HCT116 (cell line): ENCODE results near the gene ASXL2. TPM values are rescaled to one million over a fixed set of nuclear protein-coding genes. Genes with fewer than 3 reads are reported as not detected.

Experiments
- ATAC-seq: fragments of 200-7000 bp; cut with Tn5 transposase; 2 replicates; pipeline ENCODE4 v1.9.1; 2020; ENCODE audit warnings: mild to moderate bottlenecking, moderate library complexity
- BruUV-seq: library from RNA; stranded (reverse); fragments of 400-500 nt; replicated peaks from 2 replicates; lab custom pipeline; 2021; lab: Mats Ljungman, UMichigan
- CTCF ChIA-PET: fragments of 300-600 bp; sonication (Branson Sonifier 250); formaldehyde crosslinking; loops from one replicate; lab custom pipeline; 2021; ENCODE audit warnings: antibody characterized with exemption; lab: Charles Lee
- POLR2A ChIA-PET: fragments of 300-600, 350-600 bp; sonication (Branson Sonifier 250); formaldehyde crosslinking; loops from one replicate; lab custom pipeline; 2021; ENCODE audit warnings: antibody characterized with exemption; lab: Charles Lee
- RAD21 ChIA-PET, 2 experiments: fragments of 300-600 bp; sonication (Branson Sonifier 250); formaldehyde crosslinking; loops; one replicate each; lab custom pipeline; 2023; ENCODE audit warnings: low total read pairs in 2 of 2; ENCODE audit not compliant: uncharacterized antibody in 2 of 2, unreplicated experiment in 2 of 2, low non-redundant PET in 1 of 2; lab: Charles Lee
- DNase-seq: peaks from one replicate; pipeline ENCODE4 v3.0.0-alpha.2; 2010; ENCODE audit warnings: low read depth, low spot score
- H2AFZ ChIP-seq: fragments of 200-600 bp; shearing (Covaris generic), sonication (generic); 2 replicates; pipeline ENCODE4 v1.6.1; 2017; ENCODE audit warnings: low read depth, mixed run types, mixed read lengths, antibody characterized with exemption, low read length; ENCODE audit not compliant: poor library complexity, severe bottlenecking
- H3K27ac ChIP-seq: 2 replicates; pipeline ENCODE4 v1.5.1; 2012; ENCODE audit warnings: low read depth, low read length
- H3K27me3 ChIP-seq: fragments of 200-600 bp; sonication (generic); 2 replicates; pipeline ENCODE4 v1.6.1; 2016; ENCODE audit warnings: mixed run types, low read length, mixed read lengths; ENCODE audit not compliant: insufficient read depth
- H3K36me3 ChIP-seq, 2 experiments: fragments of 200-500 bp in 1 of 2; fragments of 200-600 bp in 1 of 2; sonication (Bioruptor generic) in 1 of 2; sonication (generic) in 1 of 2; 2 replicates each; pipeline versions ENCODE4 v1.5.1 to v1.6.1; 2014 to 2016; ENCODE audit warnings: low read length in 2 of 2, inconsistent platforms in 1 of 2, mixed read lengths in 1 of 2, mixed run types in 1 of 2; ENCODE audit not compliant: insufficient read depth in 2 of 2, control insufficient read depth in 1 of 2
- H3K4me1 ChIP-seq, 2 experiments: fragments of 200-600 bp in 1 of 2; sonication (generic) in 1 of 2; 2 replicates each; pipeline versions ENCODE4 v1.5.1 to v1.6.1; 2012 to 2017; ENCODE audit warnings: low read length in 2 of 2, inconsistent platforms in 1 of 2, mild to moderate bottlenecking in 1 of 2, mixed read lengths in 1 of 2, mixed run types in 1 of 2, moderate library complexity in 1 of 2; ENCODE audit not compliant: insufficient read depth in 2 of 2, control insufficient read depth in 1 of 2
- H3K4me2 ChIP-seq: fragments of 200-600 bp; sonication (generic); 2 replicates; pipeline ENCODE4 v1.6.1; 2017; ENCODE audit warnings: mixed run types, low read length, mixed read lengths
- H3K4me3 ChIP-seq, 2 experiments: fragments of 200-600 bp in 1 of 2; sonication (generic) in 1 of 2; replicated peaks in 1 of 2; 2 replicates each; pipeline ENCODE4 v1.5.1; 2011 to 2016; ENCODE audit warnings: low read length in 2 of 2, control low read depth in 1 of 2, low read depth in 1 of 2, mild to moderate bottlenecking in 1 of 2, mixed read lengths in 1 of 2, mixed run types in 1 of 2
- H3K79me2 ChIP-seq: fragments of 200-600 bp; sonication (generic); 2 replicates; pipeline ENCODE4 v1.6.1; 2017; ENCODE audit warnings: mild to moderate bottlenecking, mixed run types, low read length, moderate library complexity, mixed read lengths; ENCODE audit not compliant: insufficient read depth
- H3K9ac ChIP-seq: fragments of 200-600 bp; sonication (generic); 2 replicates; pipeline ENCODE4 v1.6.1; 2016; ENCODE audit warnings: low read length, mixed read lengths
- H3K9me2 ChIP-seq: fragments of 200-600 bp; sonication (generic), shearing (Covaris generic); 2 replicates; pipeline ENCODE4 v1.6.1; 2017; ENCODE audit warnings: mixed run types, mild to moderate bottlenecking, moderate library complexity; ENCODE audit not compliant: insufficient read depth
- H3K9me3 ChIP-seq, 2 experiments: fragments of 200-500 bp in 1 of 2; fragments of 200-600 bp in 1 of 2; sonication (Bioruptor generic) in 1 of 2; sonication (generic) in 1 of 2; 2 replicates each; pipeline ENCODE4 v1.6.1; 2014 to 2017; ENCODE audit warnings: low read length in 2 of 2, mixed read lengths in 2 of 2, inconsistent platforms in 1 of 2, low read depth in 1 of 2, mild to moderate bottlenecking in 1 of 2, mixed run types in 1 of 2, moderate library complexity in 1 of 2; ENCODE audit not compliant: control insufficient read depth in 1 of 2, insufficient read depth in 1 of 2
- H4K20me1 ChIP-seq: fragments of 200-600 bp; sonication (generic), shearing (Covaris generic); 2 replicates; pipeline ENCODE4 v1.6.1; 2017; ENCODE audit warnings: mixed run types, mild to moderate bottlenecking, moderate library complexity; ENCODE audit not compliant: insufficient read depth
- CBX3 ChIP-seq: IDR thresholded peaks from 2 replicates; pipeline ENCODE4 v1.6.1; 2012; ENCODE audit warnings: low read depth
- EGR1 ChIP-seq: IDR thresholded peaks from 2 replicates; pipeline ENCODE4 v1.6.1; 2012; ENCODE audit warnings: low read depth
- EZH2phosphoT487 ChIP-seq: fragments of 200-600 bp; IDR thresholded peaks from 2 replicates; pipeline ENCODE4 v1.6.1; 2018; ENCODE audit warnings: antibody characterized with exemption, borderline replicate concordance
- JUND ChIP-seq: IDR thresholded peaks from 2 replicates; pipeline ENCODE4 v1.6.1; 2012
- SIN3A ChIP-seq: IDR thresholded peaks from 2 replicates; pipeline ENCODE4 v1.6.1; 2012; ENCODE audit warnings: low read depth
- SRF ChIP-seq: IDR thresholded peaks from 2 replicates; pipeline ENCODE4 v1.6.1; 2012; ENCODE audit warnings: low read depth
- TCF7L2 ChIP-seq: IDR thresholded peaks from 2 replicates; pipeline ENCODE4 v1.7.0; 2011; ENCODE audit warnings: borderline replicate concordance, inconsistent platforms; ENCODE audit not compliant: insufficient read depth, insufficient read length; ENCODE audit errors: extremely low read depth
- ZNF274 ChIP-seq: fragments of 200-500 bp; sonication (Bioruptor generic); IDR thresholded peaks from 2 replicates; pipeline ENCODE4 v1.6.1; 2014; ENCODE audit warnings: mild to moderate bottlenecking, low read depth, low read length, inconsistent platforms
- intact Hi-C: fragments of 100-400 bp; cut with micrococcal nuclease; formaldehyde crosslinking; loops from 2 replicates; pipeline ENCODE4 v1.10.0; 2022
- total RNA-seq: library from RNA; stranded (reverse); gene quantifications from one replicate; pipeline ENCODE4 v1.2.1, GENCODE V29; 2021; ENCODE audit not compliant: unreplicated experiment
- TF ChIP-seq, protein P1 (sequence below): IDR thresholded peaks from 2 replicates; pipeline ENCODE4 v1.6.1; 2012; ENCODE audit warnings: low read depth

ASXL2 gene
- total RNA-seq, 1 experiment from 2014 or later, result 29.2 TPM

DNA sequence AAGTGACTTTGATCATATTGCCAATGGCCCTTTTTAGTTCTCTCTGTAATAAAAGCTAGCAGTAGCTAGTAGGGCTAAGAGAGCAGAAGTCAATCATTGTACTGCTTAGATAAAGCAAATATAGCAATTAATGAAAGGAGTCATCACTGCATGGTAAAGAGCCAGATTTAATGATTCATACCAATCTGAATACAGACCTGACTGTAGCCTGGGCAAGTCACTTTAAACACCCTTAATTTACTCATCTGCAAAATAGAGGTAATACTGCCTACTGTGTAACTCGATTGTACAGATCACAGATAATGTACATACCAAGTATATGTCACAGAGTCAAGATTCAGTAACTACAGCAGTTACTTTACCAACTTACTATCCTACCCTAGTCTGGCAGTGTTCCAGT, 63.6 kb downstream of the ASXL2 start:
- H3K79me2 ChIP-seq, result peaks cover 11% of the 10 kb centered on the region
- POLR2A ChIA-PET, result no interaction called here
- ATAC-seq (no peak), DNase-seq (no peak)
- H3K9me2 ChIP-seq, result no peaks in the 10 kb centered on the region
- H3K4me3 ChIP-seq, result no peak overlapping the region
- H3K27me3 ChIP-seq, result no peaks in the 10 kb centered on the region
- RAD21 ChIA-PET, result no interaction called here
- no peaks in the 10 kb centered on the region for H3K4me1 ChIP-seq
- TF ChIP-seq EGR1 (no peak), ZNF274 (no peak), EZH2phosphoT487 (no peak), CBX3 (no peak), JUND (no peak), SRF (no peak), TCF7L2 (no peak), SIN3A (no peak)
- TF ChIP-seq, protein P1, sequence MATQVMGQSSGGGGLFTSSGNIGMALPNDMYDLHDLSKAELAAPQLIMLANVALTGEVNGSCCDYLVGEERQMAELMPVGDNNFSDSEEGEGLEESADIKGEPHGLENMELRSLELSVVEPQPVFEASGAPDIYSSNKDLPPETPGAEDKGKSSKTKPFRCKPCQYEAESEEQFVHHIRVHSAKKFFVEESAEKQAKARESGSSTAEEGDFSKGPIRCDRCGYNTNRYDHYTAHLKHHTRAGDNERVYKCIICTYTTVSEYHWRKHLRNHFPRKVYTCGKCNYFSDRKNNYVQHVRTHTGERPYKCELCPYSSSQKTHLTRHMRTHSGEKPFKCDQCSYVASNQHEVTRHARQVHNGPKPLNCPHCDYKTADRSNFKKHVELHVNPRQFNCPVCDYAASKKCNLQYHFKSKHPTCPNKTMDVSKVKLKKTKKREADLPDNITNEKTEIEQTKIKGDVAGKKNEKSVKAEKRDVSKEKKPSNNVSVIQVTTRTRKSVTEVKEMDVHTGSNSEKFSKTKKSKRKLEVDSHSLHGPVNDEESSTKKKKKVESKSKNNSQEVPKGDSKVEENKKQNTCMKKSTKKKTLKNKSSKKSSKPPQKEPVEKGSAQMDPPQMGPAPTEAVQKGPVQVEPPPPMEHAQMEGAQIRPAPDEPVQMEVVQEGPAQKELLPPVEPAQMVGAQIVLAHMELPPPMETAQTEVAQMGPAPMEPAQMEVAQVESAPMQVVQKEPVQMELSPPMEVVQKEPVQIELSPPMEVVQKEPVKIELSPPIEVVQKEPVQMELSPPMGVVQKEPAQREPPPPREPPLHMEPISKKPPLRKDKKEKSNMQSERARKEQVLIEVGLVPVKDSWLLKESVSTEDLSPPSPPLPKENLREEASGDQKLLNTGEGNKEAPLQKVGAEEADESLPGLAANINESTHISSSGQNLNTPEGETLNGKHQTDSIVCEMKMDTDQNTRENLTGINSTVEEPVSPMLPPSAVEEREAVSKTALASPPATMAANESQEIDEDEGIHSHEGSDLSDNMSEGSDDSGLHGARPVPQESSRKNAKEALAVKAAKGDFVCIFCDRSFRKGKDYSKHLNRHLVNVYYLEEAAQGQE, result no peak
- H3K9me3 ChIP-seq, result no peaks in the 10 kb centered on the region
- H4K20me1 ChIP-seq, result peaks cover 4% of the 10 kb centered on the region; the same call in 1 of the 2 replicates
- H2AFZ ChIP-seq, result no peak overlapping the region
- intact Hi-C loops, result no loop called here
- H3K27ac ChIP-seq, result no peak overlapping the region
- CTCF ChIA-PET, result no interaction called here
- no peak overlapping the region for H3K9ac ChIP-seq
- H3K36me3 ChIP-seq, result no peaks in the 10 kb centered on the region
- H3K4me2 ChIP-seq, result no peak overlapping the region
- no TSS peak for BruUV-seq
